Esophagus squamous epithelium (tissue), 4 donors: ENCODE results near the gene PIGP.

Source experiments
- CTCF ChIP-seq, 6 experiments: fragments of 450-650 bp in 4 of 6; fragments of 200-600 bp in 2 of 6; sonication (generic) in 2 of 6; IDR thresholded peaks; one replicate each; pipeline ENCODE4 v1.5.1; 2016 to 2019; ENCODE audit warnings: antibody characterized with exemption in 6 of 6, mild to moderate bottlenecking in 4 of 6, moderate library complexity in 4 of 6
- POLR2A ChIP-seq, 4 donors: fragments of 450-650 bp; IDR thresholded peaks; one replicate each; pipeline ENCODE4 v1.6.1; 2017; ENCODE audit warnings: antibody characterized with exemption in 4 of 4, mild to moderate bottlenecking in 4 of 4, moderate library complexity in 3 of 4

DNA sequence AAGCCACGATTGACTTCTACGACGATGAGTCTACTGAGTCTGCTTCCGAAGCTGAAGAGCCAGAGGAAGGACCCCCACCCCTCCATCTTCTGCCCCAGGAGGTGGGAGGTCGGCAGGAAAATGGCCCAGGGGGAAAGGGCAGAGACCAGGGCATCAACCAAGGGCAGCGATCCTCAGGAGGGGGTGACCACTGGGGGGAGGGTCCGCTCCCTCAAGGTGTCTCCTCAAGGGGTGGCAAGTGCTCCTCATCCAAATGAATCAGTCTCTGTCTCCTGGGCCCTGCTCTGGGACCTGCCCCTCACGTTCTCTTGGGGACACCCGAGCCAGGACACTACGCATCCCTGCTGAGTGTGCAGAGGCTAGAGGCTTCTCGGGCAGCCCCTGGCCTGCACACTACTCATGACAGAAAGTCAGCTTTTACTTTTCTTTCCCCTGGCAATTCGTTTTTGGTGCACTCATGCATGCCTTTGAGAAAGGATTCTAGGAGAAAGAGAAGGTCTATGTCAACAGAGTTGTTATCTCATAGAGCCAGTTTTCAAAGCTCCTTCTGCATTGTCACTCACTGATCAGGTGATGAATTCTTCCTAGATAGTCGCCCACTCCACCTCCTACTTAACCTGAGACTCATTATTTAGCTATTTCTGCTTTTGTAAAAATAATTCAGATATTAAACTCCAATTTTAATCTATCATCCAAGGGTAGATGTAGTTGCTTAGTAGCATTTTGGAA is 54.8 kb downstream of the PIGP start:
- no peak for TF ChIP-seq CTCF (IDR thresholded peaks at IDR 0.05)
- TF ChIP-seq POLR2A (IDR thresholded peaks at IDR 0.05): no peak
